OCI-LY1 (cell line): Measurements from ENCODE around the gene SIRT5.

Experiments
- CTCF ChIP-seq: fragments of 200-600 bp; sonication (generic), shearing (Covaris generic); IDR thresholded peaks from 2 replicates; pipeline ENCODE4 v1.5.1; 2017; ENCODE audit warnings: mild to moderate bottlenecking, antibody characterized with exemption, low read length, moderate library complexity, mixed read lengths
- EZH2 ChIP-seq: fragments of 200-600 bp; sonication (generic), shearing (Covaris generic); IDR thresholded peaks from 2 replicates; pipeline ENCODE4 v1.8.0; 2017; ENCODE audit warnings: borderline replicate concordance, mixed run types, mild to moderate bottlenecking, antibody characterized with exemption, low read length, moderate library complexity, mixed read lengths

- no peak for TF ChIP-seq CTCF
- no peak for TF ChIP-seq EZH2
Observed at GRCh38 chr6:13559251-13559650, 15.2 kb upstream of the SIRT5 start.
